Measurements from ENCODE around the gene RGS8.

Gene RGS8

DNA sequence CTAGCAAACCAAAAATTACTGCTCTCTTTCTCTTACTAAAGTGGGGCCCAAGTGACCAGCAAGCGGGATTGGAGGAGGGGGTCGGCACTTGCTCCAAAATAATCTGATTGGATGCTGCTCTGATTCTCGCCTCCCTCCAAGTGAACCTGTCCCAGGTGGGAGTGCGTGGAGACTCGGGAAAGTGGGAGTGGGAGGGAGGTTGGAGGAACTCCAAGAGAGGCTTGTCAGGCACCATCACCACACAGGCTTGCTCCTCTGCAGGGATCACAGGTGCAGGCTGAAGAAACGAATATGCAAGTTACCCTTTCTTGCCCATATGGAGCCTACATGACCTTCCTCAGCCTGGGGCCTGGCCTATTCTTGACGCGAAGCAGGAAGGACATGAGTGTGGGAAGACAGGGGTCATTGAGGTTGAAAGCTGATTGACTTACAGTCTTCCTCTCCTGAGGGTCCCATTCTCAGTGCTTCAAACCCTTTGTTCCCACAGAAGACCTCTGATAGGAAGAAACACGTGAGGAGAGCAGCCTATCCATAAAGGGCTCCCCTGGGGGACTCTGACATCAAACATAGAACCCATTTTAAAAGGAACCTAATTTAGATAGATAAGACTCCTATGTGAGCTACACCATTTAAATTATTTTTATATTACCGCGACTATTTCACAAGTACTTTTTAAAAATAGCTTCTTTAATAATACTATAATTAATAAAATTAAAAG is 14.2 kb downstream of the RGS8 start:
- no peak for DNase-seq

DNA sequence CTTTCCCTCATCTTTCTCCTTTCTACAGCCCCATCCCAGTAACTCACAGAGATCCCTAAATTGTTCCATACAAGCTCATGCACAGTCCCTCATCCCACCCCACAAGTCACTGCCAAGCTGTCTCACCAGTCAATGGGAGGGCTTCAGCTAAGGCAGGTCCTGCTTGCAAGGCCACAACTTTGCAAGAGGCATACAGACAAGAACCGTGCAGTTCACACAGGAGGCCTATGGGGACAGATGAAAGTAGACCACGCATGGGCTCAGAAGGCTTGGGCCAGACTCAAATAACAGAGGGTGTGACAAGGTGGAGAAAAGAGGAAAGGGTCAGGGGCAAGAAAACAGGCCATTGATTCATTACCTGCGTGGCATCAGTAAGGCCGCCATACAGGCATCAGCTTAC is 15.1 kb downstream of the RGS8 start:
- DNase-seq: no peak

DNA sequence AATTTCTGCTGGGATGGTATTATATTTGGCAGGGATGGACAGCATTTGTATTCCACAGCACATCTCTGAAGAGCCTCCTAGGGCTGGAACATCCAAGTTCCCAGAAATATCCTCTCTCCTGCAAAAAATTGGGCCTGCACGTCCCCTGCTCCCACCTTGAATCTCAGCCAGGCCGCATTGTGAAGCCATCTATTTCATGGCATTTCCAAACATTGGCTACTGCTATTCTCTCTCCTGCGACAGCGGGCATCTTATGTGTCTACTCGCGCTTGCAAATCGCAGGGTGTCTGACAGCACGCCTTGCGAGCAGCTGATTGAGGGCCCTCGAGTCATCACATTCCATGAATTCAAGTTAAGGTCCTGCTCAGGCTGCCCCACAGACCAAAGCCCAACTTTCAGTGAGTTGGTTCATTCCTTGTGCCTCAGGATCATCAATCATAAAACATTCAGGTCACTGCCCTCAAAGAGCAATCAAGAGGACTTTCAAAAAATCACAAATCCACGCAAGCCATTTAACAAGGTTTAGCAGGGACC is 15.8 kb downstream of the RGS8 start:
- DNase-seq: no peak

DNA sequence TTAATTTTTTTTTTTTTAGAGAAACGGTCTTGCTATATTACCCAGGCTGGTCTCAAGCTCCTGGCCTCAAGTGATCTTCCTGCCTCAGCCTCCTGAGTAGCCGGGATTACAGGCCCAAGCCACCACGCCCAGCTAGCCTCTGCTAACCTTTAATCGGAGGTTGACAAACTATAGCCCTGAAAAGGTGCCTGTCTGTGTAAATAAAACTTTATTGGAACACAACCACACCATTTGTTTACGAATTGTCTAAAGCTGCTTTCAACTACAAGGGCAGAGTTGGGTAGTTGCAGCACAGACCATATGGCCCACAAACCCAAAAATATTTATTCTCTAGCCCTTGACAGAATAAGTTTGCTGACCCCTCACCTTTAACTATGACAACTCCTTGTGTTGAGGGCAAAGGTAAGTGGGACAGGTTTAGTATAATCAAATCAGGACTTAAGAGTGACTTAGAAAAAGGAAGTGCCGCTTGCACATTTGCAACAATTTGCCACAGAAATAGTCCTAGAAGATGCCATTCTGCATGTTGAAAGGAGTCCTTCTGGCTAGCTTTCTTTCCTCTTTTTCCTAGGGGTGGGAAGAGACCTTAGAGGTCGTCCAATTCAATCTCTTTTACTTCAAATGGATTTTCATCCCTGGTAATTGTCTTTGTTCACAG is 16.4 kb downstream of the RGS8 start:
- no peak for DNase-seq

DNA sequence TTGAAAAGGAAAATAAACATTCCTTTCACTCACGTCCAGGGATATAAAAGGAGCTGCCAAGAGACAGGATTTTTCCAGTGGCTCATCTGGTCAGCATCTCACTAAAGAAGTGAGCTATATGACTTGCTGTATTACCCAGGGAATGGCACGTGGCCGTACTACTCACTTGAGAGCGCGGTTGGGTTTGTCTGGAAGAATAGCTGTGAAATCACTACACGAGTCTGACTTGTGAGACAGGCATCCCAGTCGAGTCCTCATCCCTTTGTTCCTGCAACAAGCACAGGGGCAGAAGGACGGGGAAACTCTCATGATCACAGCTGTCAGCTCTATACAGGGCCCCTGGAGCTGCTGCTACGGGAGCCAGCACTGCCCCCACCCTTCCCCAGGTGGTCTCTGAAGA is 17.7 kb downstream of the RGS8 start:
- no peak for DNase-seq

DNA sequence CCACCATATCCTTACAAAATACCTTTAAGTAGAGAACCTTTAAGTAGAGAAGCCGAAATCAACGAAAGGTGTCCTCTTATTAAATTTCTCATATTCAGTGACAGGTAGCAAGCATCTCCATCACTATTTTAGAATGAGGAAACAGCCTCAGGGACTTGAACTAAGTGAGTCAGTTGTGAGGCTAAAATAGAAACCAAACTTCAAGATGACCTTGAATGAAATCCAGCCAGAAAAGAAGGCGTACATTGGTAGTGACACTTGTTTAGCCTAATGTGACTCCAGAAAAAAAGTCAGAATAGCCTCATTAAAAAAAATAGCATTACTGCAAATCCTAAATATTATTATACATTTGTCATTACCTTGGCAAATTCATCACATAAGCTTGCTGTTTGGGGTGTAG is 20.1 kb downstream of the RGS8 start:
- DNase-seq: no peak

DNA sequence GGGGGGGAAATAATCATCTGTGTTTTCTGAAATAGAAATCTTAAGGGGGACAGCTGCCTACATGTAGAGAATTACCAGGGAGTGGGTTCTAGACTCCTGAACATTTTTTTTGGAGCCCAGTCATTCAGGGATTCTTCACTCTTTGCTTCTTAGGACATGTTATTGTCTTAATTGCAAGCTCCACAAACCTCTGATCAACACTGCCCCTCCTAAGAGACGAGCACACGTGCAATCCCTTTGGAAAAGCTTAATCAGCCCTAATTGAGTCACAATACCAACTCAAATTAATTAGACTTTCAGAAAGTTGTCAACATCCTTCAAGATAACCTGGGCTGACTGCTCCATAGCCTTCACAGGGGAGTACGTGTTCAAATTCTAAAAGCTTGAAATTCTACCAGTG is 21.4 kb downstream of the RGS8 start:
- DNase-seq: no peak

DNA sequence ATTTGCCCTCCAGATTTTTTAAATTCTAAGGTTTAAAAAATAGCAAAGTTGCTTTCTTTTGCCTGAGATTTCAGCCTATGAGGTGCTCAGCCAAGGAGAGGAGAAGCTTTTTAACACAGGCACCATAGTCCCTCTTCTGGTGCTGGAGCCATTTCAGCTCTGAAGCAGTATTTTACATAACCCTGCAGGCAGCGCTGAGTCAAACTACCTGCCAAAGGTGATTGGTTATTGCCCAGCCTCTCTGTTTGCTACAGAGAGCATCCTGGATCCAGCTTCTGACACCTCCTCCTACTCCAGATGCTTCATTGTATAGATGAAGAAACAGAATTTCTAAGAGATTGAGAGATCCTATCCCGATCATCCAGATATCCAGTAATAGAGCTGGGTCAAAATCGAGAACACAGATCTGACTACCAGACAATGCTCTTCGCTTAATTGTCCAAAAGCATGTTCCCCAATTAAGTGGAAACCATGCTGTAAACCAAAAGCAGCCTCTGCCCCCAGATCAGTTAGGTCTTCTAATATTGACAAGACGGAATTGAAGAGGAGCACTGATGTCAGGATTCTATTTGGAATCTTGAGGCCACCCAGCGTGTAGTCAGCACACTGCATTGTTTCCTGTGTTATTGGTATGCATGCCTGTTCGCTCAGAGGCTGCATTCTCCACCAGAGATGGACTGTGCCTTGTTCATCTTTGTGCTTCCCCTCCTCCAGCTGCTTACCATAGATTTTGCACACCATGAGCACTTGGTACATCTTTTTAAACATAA is 22.1 kb downstream of the RGS8 start:
- DNase-seq: no peak

DNA sequence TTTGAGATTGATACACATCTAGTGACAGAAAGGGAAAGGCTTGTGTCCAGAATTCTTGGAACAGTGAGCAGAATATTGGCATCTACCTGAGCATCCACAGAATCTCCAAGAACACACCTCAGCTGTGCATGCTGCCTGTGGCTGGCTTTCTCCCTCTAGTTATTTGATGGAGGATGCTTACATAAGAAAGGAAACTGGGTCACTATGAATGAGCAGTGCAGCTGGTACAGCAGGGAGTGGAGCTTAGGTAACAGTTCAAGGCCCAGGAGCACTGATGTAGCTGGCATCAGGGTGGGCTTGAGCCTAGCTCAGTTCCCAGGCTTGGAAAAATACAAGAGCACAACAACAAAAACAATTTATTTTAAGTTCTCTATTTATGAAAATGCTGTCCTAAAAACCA is 26.3 kb downstream of the RGS8 start:
- DNase-seq: no peak

DNA sequence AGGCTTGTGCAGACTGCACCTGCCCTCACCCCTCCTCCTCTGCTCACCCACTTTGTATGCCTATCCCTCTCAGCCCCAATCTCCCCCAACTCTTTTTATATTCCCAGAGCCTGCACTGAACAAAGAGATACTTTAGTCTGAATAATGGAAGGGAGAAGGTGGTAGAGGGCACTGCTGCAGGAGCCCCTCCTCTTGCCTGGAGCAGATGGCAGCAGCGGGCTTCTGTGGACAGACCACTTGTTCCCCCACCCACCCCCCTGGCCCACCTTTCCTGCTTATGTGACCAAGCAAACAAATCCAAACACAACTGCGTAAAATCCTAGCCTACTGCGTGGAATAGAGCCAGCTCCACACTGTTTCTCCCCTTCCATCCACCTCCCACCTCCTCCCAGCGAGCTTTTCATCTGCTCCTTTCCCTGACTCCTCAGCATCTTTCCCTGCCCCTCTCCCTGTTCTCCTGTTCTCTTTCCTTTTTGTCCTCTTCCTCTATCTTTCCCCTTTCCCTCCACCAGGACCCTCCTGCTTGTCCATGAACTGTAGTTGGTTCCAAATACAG is 27.5 kb downstream of the RGS8 start:
- DNase-seq: no peak

DNA sequence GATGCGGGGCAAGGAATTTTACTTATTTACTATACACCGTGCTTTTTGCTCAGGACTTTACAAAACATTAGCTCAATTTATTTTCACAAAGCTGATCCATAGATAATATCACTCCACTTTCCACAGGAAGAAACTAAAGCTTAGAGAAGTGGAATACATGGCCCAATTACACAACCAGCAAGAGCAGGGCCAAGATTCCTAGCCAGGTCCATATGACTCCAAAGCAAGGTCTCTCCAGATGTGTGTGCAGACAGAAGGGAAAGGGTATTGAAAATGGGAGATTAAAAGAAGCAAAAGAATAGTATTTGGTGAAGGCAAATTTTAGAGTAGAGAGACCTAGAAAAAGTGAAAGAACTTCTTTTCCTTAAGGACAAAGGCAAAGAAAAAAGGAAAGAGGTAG is 30.4 kb downstream of the RGS8 start:
- no peak for DNase-seq

DNA sequence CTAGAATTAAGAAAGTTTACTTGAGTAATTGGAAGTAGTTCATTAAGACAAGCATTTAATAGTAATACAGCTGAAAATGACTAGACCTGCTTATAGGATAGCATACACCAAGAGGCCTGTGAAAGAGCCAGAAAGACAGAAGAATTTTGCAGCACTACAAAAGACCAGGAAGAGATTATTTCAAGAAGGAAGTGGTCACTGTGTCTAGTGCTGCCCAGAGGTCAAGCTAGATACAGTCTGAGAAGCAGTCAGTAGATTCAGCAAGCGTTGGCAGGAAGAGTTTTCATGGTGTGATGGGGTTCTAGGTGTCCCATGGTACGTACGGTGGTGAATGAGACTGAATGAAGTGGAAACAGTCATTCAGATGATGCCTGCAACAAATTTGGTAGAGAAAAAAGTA is 31.5 kb downstream of the RGS8 start:
- DNase-seq: peak; percentile 11

DNA sequence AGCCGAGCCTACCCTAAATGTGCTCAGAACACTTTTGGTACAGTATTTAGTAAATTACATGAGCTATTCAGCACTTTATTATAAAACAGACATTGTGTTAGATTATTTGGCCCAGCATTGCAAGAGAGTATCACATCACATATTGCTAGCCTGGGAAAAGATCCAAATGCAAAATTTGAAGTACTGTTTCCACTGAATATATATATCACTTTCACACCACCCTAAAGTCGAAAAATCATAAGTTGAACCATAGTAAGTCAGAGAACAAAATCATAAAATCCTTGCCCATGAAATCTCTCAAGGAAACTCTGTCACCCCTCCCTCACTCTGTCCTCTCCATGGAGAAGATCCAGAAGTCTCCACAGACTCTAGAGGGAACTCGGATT is 33.1 kb downstream of the RGS8 start:
- no peak for DNase-seq

DNA sequence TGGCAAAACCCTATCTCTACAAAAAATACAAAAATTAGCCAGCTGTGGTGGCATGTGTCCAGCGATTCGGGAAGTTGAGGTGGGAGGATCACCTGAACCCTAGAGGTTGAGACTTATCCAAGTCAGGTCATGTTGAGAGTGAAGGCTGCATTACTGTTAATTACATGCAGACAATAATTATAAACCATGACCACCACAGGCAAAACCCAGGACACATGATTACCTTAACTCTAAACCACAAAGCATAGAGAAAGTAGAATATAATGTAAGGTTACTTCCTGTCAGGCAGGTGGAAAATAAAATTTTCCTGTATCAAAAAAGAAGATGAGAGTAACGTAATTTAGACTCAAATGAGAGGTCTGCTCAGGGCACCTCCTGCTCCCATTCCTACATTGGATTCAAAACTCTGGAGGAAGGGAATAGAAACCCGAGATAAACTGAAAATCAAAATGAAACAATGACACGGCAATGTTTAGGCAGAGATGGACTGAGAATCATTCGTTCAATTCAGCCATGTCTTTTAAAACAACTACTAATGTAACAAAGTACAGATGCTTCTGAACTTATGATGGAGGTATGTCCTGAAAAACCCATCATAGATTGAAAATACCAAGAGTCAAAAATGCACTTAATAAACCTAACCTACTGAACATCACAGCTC is 33.6 kb downstream of the RGS8 start:
- no peak for DNase-seq

DNA sequence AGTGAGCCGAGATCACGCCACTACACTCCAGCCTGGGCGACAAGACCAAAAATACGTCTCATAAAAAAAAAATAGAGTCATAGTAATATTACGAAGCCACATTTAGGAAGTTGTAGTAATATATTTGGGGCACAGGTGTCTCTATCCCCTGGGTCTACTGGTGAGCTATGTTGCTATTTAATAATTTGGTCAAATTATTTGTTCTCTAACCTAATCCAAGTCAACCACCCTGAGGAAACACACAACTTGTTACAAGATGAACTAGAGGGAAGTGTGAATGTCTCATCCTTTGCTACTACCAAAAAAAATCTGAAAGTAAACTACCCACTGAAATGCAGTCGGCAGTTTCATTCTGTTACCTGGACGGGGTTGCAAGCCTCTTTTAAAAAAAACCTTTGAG is 35.3 kb downstream of the RGS8 start:
- no peak for DNase-seq

DNA sequence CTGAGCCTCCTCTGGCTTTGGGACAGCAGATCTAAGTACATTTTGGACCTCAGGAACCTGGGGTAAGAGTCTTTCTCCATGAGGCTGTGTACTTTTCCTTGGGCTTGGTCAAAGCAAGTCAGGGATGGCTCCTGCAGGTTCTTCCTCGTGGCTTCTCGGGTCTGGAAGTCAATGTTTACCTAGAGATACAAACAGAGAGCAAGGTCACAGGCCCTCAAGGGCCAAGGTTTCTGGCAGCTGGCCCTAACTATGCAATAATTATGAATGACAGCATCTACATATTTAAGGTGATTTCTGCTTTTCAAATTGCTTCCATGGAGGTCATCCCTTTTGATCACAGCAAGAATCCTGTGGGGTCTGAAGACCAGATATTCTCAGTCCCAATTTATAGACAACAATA is 37.6 kb downstream of the RGS8 start:
- DNase-seq: no peak

DNA sequence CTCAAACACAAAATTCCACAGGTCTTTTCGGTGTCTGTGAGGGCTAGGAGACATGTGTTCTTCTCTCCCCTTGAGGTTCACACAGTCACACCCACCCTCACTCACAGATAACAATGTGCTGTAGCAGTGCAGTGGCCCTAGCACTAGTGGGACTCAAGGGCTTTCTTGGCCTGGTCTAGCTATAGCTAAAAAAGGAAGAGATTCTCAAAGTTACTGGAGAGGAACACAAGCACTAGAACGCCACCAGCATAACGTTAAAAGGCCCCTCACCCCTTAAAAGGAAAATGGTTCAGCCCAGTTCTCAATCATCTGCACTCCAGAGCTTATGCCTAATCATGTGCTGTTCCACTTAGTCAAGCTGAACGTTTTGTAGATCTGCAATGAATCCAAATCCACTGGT is 39.5 kb downstream of the RGS8 start:
- DNase-seq: no peak

DNA sequence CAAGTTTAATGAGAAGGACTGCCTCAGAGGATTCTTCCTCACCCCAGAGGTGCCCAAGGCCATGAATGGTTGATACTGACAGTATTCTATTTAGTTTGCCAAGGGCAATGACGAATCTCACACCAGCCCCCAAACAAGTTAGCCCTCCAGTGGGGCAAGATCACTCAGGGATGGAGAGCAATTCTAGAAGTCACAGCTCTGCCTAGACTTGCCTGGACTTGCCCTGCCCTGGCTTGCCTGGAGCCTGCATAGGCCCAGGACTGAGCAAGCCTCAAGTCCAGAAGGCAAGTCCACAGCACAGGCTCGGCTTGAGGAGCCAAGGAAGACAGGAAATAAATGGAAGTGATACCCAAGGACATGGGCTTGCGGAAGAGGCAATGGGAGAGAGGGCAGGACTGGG is 40.7 kb downstream of the RGS8 start:
- DNase-seq: no peak

DNA sequence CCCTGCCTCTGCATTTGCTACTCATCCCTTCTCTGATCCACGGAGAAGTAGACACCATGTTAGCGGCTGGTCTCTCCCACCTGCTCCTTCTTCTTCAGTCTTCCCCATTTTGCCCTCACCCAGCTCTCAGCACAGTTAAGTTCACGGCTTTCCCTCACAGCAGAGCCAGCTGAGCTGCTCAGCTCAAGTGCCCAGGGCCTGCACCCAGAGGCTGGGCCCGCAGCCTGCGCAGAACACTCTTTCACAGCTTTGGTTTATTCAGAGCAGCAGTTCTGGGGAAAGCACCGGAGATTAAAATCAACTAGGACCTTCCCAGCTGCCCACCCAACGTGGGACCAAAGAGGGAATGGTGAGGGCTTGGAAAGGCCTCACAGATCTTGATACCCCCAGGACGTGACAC is 41.9 kb downstream of the RGS8 start:
- no peak for DNase-seq

DNA sequence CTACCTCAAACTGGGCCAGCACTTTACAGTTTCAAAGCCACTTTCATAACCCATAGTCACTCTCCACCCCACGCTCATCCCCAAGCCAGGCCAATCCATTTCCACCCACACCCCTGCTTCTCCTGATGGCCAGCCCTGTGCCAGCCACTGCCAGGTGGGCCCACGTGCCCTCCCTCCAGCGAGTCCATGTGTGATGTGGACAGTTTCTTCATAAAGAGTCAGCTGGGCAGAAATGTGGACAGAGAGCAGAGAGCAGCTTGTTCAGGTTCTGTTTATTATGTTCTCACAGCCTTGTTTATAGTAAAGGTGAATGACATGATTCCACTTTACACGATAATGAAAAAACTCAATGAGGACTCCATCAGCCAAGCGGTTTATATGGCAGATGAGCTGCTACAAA is 42.8 kb downstream of the RGS8 start:
- DNase-seq: no peak

DNA sequence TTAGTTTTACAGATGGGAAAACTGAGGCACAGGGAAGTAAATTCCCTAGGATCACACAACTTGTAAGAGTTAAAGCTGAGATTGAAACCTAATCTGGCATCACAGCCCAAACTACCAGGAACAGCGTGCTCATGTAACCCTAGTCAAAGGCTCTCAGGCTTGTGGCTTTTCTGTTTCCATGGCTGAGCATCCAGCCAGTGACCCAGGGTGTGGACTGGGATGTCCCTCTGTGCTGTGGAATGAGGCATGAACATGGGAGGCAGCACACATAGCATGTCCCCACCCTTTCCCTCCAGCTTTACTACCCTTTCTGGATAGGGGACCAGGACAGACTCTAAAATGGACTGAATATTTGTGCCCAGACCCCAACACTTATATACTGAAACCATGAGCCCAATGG is 45.1 kb downstream of the RGS8 start:
- DNase-seq: no peak

DNA sequence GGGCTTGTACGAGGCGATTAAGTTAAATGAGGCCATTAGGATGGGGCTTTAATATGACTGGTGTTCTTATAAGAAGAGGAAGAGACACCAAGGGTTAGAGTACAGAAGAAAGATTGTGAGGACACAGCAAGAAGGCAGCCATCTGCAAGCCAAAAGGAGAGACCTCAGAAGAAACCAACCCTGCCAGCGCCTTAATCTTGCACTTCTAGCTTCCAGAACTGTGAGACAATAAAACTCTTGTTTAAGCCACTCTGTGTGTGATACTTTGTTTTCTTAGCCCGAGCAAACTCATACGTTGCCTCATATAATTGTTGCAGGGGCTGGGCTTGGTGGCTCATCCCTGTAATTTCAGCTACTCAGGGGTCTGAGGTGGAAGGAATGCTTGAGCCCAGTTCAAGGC is 46.6 kb downstream of the RGS8 start:
- DNase-seq: no peak

DNA sequence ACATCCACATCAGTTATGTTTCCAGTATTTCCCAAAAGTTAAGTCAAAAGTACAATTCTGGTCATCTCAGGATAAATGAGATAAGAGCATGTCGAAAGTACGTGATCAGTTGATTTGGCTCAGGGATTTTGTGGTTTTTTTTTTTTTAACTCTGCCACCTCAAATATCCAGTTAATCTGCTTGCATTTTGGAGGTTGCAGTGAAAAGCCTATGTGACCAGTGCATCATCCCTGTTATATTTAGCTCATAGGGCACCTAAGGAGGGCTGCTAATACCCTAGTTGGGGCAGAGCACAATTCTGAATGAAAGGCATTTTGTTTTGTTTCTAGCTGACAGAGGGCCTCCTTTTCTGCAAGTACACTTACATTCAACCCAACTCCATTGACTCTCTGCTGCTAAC is 48.5 kb downstream of the RGS8 start:
- DNase-seq: no peak
